ENCODE measurements around the gene CEP295NL.
A peak's percentile ranks its signal among the peaks of the same experiment; 100 is the strongest.
"Not testable (repeated sequence)": the region's sequence is repeated elsewhere in the genome, so short reads cannot be mapped to it uniquely, and the experiment has no call there.

Gene CEP295NL

DNA sequence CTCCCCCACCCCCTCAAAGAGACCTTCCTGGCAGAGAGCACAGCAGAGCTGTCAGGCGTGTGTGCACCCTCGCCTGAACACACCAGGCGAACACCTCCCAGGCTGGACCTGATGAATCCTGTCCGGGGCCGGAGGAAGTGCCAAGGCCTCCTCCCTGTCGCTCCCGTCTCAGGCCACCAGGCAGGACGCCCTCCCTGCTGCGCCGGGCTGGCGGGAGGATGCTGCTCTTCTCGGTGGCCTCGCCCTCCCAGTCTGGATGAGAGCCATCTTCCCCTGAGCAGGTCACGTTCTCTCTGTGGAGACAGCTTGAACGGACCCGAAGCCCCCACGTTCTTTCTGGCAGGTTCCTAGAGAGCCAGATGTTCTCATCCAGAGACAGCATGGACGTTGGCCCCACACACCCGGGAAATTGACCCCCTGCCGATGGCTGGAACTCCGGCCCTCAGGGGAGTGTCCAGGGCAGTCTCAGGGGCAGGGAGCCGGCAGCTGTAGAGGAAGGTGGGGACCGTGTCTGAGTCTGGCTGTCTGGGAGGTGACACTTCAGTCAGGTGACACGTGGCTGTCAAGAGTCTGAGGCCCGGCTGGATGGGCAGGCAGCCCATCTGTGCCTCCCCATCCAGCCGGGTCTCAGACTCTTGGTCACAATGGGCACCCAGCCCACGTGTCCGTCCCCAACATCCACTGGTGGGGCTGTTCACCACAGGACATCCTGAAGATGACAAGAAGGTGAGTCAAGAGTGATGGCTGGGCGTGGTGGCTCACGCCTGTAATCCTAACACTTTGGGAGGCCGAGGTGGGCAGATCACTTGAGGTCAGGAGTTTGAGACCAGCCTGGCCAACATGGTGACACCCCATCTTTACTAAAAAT, 27.1 kb upstream of the CEP295NL start:
- no peak for DNase-seq

DNA sequence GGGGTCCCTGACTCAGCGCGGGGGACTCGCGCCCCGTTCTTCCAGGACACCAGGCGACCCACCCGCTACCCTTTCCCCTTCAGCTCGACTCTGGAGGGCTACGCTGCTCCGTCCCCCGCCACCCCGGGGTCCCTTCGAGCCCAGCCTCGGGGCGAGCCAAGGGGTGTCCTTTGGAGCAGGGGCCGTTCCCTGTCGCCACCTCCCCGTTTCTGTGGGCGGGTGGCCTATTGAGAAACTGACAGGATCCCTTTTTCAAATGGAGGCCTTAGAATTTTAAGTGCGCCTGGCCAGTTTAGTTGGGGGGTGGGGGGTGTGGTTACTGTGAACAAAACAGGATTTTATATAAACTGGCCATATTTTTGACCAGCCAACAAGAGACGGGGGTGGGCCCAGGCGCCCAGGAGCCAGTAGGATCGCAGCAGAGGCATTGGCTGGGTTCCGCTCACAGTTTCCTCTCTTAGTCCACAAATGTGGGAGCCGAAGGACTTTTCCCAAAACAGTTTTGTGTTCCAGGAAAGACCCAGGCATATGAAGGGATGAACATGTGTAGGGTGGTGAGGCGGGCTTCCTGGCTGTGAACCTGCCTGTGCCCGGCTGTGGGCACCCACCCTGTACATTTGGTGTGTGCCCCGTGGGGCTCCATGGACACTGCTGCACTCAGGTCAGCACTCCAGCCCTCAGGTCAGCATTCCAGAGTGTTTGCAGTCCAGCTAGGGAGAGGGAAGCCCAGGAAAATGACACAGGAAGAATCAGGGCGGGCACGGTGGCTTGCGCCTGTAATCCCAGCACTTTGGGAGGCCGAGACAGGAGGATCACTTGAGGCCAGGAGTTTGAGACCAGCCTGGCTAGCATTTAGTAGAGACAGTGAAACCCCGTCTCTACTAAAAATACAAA, 22.9 kb upstream of the CEP295NL start:
- DNase-seq, result no peak

DNA sequence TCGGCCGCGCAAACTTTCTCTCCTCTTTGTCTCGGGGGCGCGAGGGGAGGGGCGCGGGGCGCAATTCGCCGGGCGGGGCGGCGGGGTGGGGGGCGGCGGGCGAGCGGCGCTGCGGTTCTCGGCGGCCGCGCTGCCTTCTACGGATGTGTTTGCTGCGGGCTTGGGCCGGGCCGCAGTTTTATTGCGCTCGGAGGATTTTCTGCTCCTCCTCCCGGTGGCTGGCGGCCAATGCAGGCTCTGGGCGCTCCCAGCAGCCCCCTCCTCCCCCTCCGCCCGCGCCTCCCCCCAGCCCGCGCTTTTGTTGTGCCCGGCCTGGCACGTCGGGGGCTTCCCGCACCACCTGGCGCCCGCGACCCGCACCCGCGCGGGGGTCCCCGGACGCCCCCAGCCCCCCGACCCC, 22.2 kb upstream of the CEP295NL start, which contains the start of gene TIMP2:
TIMP2 (minus strand) TSS at position 154 of the 400 bp plus-strand sequence. CDS start 299 bp downstream, outside the sequence.
- peak; percentile 75 for DNase-seq

DNA sequence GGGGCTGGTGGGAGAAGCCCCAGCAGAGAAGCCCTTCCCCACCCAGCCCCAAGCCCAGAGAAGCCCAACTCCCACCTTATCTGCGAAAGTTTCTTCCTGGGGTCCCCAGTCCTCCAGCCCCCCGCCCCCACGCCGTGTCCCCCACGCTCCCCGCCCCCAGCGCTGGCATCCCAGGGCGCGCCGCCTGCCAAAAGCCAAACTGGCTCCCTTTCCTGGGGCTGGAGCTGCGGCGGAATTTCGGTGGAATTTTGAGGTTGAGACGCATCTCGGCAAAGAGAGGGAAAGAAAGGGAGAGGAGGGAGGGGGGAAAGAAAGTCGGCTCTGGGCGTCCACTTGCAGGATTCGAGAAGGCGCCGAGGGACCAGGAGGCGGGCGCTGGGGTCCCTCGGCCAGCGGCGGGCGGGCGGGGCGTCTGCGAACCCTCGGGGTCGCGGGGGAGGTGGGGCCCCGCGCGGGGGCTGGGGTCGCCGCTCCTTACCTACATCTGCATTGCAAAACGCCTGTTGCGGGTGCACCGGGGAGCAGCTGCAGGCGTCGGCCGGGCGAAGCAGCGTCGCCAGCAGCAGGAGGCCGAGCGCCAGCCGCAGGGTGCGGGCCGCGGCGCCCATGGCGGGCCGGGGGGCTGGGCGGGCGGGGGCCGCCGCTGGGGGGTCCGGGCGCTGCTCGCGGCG, 21.6 kb upstream of the CEP295NL start:
- DNase-seq, result no peak

DNA sequence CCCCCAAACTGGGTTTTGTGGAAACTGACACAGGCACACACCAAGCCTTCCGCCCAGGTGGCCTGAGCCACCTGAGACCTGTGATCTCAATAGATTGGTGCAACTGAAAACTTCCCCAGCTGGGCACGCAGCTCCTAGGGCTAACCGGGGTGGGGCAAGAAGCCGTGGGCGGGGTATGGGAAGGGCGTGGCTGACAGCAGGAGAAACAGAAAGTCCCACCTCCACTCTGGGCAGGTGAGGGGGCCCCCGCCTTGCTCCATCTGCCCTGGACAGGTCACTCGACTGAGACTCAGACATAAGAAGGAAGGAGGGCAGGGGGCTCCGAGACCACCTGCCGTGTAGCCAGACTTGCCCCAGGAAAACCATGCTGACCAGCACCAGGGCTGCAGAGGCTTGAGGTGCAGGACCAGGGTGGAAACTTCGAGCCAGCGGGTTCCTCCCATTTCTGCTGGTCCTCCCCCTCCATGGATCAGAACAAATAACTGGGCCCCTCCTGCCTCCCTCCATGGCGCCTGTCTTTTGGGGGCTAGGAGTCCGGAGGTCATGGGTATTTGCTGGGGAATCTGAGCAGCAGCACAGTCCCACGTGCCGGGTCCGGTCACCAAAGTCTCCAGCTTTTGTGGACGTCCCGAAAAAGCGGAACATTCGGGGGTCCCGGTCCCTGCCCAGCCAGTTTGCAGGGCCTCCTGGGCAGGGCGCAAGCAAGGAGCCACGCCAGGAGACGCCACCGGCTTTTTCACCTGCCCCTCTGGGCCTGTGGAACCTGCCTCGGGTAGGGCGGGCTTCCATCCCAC, 20.9 kb upstream of the CEP295NL start:
- DNase-seq, result peak; percentile 67

DNA sequence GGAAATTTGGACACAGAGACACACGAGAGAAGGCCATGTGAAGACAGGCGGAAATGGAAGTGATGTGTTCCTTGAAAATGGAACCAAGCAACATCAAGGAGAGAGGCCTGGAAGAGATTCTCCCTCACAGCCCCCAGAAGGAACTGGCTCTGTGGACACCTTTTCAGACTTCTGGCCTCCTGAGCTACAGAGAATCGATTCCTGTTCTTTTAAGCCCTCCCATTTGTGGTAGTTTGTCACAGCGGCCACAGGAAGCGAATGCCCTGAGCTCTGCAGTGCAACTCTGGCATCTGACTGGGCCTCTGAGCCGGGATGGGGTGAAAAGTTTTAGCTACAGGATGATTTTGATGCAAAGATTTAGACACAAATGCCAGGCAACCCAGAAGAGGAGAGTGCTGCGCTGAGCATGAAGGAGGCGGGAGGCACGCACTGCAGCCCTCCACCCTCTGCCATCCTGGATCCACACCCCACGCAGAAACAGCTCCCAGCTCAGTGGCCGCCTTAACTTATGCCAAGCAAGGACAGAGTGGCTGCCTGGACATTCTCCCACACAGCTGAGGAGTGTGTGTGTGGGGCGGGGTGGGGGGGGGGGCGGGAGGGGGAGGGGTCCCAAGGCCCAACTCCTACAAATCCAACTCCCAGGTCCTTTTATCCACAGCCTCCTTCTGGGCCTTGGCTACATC, 20.0 kb upstream of the CEP295NL start:
- DNase-seq, result no peak

DNA sequence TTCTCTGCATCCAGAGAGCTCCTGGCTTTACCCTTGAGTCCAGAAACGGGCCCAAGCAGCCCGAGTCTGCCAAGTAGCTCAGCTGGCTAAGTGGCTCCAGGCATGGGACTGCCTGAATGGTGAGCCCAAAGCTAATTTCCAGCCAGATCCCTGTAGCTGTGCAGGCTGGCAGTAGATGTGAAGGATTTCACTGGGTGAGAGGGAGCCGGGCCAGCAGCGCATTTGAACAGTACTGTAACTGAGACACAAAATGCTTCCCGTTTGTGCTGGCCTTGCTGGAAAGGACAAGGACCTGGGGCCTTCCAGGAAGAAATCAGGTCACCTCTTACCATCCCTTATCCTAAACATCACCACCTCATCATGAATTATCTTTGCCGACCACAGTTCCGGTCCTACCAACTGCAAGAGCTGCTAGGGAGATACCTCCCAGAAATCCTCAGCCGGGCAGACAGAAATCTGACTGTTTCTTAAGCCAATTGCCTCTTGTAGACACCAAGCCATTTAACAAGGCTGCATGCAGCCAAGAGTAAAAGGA, 18.5 kb upstream of the CEP295NL start:
- DNase-seq, result no peak

DNA sequence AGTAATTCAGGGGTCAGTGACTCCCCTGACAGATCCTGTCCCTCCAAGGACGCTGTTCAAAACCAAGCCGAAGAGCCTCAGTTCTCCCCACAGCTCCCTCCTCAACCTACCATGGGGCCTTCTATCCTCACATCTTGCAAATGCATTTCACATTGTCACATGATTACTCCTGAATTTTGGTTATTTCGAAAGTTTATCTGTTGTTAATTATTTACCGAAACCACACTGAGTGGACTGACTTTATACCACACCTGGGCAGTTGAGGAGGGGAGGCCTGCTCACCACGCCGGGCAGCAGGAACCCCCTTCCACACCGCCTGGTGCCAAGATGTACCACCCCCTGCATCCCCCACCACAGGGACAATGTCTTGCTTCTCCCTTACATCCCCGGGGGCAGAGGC, 17.5 kb upstream of the CEP295NL start:
- DNase-seq, result no peak

DNA sequence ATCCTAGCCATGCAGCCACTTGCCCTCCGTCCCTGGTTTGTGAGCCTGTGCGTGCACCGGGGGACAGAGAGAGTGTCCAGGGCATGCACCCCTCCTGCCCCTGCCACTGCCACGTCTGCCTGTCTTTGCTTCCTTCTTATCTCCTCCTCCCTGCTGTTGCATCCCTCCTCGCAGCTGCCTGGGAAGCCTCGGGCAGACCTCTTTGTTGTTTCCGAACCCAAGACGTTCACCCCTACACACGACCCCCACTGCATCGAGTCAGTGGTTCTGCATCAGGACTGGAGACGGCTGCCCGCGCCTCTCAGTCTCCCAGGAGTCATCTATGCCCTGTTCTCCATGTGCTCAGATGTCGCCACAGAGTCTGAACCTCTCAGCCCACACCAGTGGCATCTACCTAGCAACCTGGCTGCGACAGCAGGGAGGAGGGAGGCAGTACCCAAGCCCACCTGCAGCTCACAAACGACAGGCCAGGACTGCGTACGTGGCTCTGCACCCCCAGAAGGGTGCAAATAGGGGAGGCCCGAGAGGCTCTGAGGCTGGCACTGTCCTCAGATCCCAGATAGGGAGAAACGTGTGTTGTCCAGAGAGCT, 17.0 kb upstream of the CEP295NL start:
- DNase-seq, result no peak

DNA sequence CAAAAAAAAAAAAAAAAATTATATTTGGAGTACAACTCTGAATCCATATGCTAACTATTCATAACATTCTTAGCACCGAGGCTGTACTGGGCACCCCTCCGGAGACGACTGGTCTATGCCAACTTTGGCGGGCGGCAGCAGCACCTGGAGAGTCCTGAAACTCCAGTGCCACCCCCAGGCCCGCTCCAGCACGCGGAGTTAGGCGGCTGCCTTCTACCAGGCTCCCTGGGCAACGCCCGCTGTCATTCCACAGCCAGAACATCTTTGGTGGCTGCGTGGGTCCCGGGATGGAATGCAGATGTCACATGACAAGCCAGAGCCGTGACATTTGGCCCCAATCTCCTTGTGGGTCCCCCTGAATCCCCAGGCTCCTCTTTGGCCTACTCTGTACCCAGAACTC, 16.0 kb upstream of the CEP295NL start:
- no peak for DNase-seq

DNA sequence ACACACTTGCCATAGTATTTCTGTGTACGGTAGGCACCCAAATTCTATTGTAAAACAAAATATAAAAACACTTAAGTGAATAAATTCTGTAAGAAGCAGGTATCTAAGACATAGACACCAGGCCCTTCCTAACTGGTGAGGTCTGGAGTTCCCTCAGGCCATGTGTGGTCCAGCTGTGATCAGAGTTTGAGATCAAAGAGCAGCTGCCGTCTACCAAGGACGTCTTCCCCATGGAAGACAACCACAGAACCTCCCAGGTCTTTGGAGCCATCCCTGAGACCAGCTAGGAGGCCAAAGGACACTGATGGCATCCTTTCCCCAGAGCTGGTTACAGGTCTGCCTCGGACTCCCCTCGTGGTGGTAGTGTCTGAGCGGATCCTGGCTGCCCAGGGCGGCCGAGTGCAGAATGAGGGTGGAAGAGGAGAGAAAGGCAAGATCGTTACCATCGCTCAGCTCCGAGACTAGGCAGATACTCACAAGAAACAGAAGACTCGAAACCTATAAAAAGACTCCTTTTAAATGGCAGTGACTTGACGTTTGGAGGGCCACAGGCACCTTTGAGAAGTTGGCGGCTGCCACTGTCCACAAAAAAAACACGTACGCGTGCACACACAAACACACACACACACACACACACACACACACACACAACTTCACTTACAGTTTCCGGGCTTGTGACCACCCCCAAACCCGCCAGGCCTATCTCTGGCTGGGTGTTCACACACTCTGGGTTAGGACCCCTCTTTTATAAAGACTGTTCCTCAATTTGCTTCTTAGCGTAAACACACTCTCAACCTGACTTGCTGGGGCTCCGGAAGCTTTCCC, 14.7 kb upstream of the CEP295NL start:
- no peak for DNase-seq

DNA sequence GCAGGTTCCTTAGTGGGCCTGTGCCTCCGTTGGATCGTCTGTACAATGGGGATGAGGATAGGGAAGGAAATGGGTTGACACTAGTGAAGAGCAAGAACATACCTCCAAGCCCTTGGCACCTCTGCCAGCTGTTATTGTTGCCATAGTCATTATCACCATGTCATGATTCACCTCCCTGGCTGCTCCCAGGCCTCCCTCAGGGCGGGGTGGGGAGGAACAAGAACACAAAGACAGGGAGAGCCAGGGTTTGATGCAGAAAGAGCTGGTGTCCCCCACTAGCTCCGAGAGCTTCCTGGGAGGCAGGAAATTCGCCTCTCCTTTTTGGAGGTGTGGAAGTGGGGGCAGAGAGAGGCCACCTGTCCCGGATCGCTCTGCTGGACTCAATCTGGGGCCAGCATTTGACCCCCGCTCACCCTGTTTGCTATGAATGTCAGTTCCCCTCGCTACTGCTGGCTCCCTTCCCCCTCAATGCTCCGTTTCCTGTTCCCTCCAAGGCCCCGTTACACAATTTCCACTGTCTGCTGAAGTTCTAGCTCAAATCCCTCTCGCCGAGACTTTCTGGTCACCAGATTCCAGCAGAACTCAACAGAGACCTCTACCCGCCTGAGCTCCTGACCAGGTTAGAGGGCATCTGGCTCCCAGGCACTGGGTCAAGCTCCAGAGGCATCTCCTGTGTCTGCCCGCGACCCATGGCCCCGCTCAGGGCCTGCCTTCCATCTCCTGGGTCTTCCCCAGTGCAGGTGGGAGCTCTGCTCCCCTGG, 13.1 kb upstream of the CEP295NL start:
- no peak for DNase-seq

DNA sequence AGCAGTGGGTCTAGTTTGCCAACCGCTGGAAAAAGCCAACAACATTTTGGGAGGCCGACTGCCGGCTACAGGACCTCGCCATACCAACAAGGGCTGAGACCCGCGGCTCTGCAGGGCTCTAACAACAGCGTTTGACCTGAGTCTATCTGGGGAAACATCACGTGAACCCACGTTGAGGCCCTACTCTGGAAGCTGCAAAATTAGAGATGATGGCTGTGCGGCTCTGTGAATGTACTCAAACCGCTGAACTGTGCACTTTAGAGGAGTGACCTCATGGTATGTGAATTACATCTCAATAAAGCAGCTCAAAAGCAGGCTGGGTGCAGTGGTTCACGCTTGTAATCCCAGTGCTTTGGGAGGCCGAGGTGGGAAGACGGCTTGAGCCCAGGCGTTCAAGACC, 10.1 kb upstream of the CEP295NL start:
- no peak for DNase-seq

DNA sequence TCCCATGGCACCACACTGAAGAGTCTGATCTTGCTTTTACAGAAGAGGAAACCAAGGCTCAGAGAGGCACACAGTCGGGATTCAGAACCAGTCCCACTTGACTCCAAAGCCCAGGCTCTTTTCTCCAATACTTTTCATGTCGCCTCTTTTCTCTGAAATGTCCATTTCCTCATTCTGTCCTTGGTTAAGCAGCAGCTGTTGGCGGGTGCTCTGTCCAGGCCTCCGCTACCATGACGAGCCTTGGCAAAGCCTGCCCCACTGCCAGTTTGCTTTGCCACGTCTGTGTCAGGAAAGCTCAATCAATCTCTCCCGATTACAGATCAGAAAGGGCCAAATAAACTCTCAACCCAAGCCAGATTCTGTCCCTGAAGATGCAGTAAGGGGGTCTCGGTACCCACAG, 9.1 kb upstream of the CEP295NL start:
- no peak for DNase-seq

DNA sequence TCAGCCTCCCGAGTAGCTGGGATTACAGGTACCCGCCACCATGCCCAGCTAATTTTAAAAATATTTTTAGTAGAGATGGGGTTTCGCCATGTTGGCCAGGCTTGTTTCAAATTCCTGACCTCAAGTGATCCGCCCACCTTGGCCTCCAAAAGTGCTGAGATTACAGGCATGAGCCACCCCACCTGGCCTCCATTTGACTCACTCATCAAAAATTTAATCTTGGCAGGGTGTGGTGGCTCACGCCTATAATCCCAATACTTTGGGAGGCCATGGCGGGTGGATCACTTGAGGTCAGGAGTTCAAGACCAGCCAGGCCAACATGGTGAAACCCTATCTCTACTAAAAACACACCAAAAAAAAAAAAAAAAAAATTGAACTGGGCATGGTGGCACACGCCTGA, 8.5 kb upstream of the CEP295NL start:
- DNase-seq, result not testable (repeated sequence)

DNA sequence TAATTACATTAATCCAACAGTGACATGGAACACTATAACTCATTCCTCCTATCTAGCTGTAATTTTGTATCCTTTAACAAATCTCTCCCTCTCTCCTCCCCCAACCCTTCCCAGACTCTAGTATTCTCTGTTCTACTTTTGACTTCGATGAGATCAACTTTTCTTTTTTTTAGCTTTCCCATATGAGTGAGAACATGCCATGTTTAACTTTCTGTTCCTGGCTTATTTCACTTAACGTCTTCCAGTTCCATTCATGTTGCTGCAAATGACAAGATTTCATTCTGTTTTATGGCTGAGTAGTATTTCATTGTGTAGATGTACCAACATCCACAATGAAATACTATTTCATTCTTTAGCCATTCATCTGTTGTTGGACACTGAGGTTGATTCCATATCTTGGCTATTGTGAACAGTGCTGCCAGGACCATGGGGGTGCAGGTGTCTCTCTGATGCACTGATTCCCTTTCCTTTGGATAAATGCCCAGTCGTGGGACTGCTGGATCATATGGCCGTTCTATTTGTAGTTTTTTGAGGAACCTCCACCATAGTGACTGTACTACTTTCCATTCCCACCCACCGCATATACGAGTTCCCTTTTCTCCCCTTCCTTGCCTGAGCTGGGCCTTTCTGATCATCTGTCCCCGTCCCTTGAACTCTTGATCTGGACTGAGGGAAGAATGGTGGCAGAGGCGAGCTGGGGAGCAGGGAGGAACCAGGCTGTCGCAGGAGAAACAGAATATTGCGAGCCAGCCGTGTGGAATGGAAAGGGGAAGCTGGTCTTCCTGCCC, 7.7 kb upstream of the CEP295NL start:
- no peak for DNase-seq

DNA sequence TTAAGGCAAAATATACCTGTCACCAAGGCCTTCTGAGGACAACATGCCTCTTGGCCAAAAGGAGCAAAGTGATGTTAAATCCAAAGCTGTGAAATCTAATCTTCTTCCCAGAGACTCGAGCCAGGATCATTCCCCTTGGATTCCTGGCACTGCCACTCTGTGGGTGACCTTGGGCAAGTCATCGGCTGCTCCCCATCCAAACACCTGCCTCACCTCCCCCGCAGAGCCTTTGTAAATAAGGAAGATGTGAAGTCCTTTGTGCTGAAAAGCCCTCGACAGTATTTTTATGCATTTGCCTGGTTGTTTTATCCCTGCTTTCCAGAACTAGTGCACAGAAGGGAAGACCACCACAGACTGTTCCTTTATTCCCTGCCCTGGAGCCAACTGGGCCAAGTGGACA, 5.4 kb upstream of the CEP295NL start:
- DNase-seq, result no peak

DNA sequence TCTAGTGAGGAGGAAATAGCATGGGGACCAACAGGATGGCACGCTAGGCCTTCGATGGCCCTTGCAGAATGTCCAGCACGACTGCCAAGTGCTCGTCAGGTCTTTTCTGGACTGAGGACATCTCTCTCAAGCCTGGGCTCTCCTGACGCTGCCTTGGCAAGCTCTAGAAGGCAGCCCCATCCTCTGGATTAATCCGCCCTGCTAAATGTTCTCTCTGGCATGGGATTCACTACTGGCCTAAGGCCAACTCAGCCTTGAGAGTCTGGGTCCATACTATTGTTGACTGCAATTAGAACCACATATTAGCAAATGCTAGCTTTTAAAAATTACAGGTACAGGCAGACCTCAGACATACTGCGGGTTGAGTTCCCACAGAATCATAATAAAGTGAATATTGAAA, 2.5 kb upstream of the CEP295NL start:
- DNase-seq, result no peak

DNA sequence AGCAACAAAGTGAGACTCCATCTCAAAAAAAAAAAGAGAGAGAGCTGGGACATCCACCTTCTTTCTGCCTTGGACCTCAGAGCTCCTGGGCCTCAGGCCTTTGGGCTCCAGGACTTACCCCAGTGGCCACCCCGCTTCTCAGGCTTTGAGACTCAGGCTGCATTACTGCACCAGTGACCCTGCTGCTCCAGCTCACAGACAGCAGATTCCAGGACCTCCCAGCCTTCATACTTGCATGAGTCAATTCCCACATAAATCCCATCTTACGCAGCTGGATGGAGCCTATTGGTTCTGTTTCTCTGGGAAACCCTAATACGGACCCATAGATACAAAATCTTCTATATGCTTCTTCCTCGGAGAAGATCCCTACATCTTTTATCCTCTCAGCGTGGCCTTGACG, 2.1 kb upstream of the CEP295NL start:
- no peak for DNase-seq

Measured in CD4-positive, alpha-beta T cell treated with Interleukin-12 subunit alpha and Interleukin-12 subunit beta, for 1 hour (primary cell).